HG02970 (cell line): ENCODE data around the gene USH1G.
"Not testable (repeated sequence)": the region's sequence is repeated elsewhere in the genome, so short reads cannot be mapped to it uniquely, and the experiment has no call there.

Experiments
- ATAC-seq: cut with Tn5 transposase; IDR thresholded peaks from one replicate; pipeline ENCODE4 v1.9.1; 2021; ENCODE audit warnings: mild to moderate bottlenecking, moderate library complexity, moderate number of reproducible peaks; ENCODE audit not compliant: unreplicated experiment, low FRiP score

USH1G gene

GRCh38 chr17:74907012-74907411 lies 16.0 kb downstream of the USH1G start:
- ATAC-seq: no peak

GRCh38 chr17:74906214-74906793 lies 16.8 kb downstream of the USH1G start:
- ATAC-seq: not testable (repeated sequence)

GRCh38 chr17:74904687-74905409 lies 18.2 kb downstream of the USH1G start:
- no peak for ATAC-seq

GRCh38 chr17:74903671-74904070 lies 19.4 kb downstream of the USH1G start:
- ATAC-seq: no peak

- no peak for ATAC-seq
Observed at GRCh38 chr17:74903034-74903433, 20.0 kb downstream of the USH1G start.

- no peak for ATAC-seq
Observed at GRCh38 chr17:74901353-74902135, 21.5 kb downstream of the USH1G start.

GRCh38 chr17:74900208-74900607 lies 22.8 kb downstream of the USH1G start:
- no peak for ATAC-seq

- ATAC-seq: no peak
Observed at GRCh38 chr17:74898376-74898946, 24.6 kb downstream of the USH1G start.

GRCh38 chr17:74893936-74894671 lies 29.0 kb downstream of the USH1G start:
- ATAC-seq: no peak

- ATAC-seq: no peak
Observed at GRCh38 chr17:74892974-74893911, 29.8 kb downstream of the USH1G start, which contains the start of gene FADS6. Gene FADS6, minus strand, starts transcription at chr17:74893633. Its CDS starts 38 bp downstream, at chr17:74893595.

GRCh38 chr17:74892013-74892841 lies 30.8 kb downstream of the USH1G start:
- no peak for ATAC-seq

GRCh38 chr17:74890554-74890953 lies 32.5 kb downstream of the USH1G start:
- ATAC-seq: no peak

GRCh38 chr17:74888469-74888868 lies 34.6 kb downstream of the USH1G start:
- ATAC-seq: no peak

- no peak for ATAC-seq
Observed at GRCh38 chr17:74883241-74883745, 39.8 kb downstream of the USH1G start.

GRCh38 chr17:74882517-74883240 lies 40.4 kb downstream of the USH1G start:
- no peak for ATAC-seq

GRCh38 chr17:74881073-74881472 lies 42.0 kb downstream of the USH1G start:
- no peak for ATAC-seq

- no peak for ATAC-seq
Observed at GRCh38 chr17:74879308-74879707, 43.7 kb downstream of the USH1G start.

- ATAC-seq: no peak
Observed at GRCh38 chr17:74878658-74879057, 44.4 kb downstream of the USH1G start.
